Posterior vena cava (tissue), 2 donors: ENCODE results near the gene FCHSD2. TPM values are rescaled to one million over a fixed set of nuclear protein-coding genes. Genes with fewer than 3 reads are reported as not detected.
"Not testable (repeated sequence)": the region's sequence is repeated elsewhere in the genome, so short reads cannot be mapped to it uniquely, and the experiment has no call there.

Source experiments
- DNase-seq: peaks from one replicate; pipeline ENCODE4 v3.0.0-alpha.2; 2020; ENCODE audit warnings: low spot score
- intact Hi-C, 2 donors: fragments of 100-400 bp; cut with DNase I; formaldehyde crosslinking; loops; one replicate each; pipeline versions ENCODE4 v1.14.1 to v1.14.2; 2022 to 2023
- total RNA-seq, 2 donors: library from RNA; stranded (reverse); fragmentation: NEBNext Ultra II Directional; extraction: Animal tissue kit (Norgen Biotek cat#: 25700); gene quantifications; one replicate each; pipeline ENCODE4 v1.2.1, GENCODE V29; 2021
- donor health status: DM: yes; HTN: yes; CAD: no.
- donor health status: DM: yes; HTN: yes; CAD: no.

The FCHSD2 gene
- total RNA-seq, 2 donors from 2014 or later: 55.6 to 62.1 TPM

DNA sequence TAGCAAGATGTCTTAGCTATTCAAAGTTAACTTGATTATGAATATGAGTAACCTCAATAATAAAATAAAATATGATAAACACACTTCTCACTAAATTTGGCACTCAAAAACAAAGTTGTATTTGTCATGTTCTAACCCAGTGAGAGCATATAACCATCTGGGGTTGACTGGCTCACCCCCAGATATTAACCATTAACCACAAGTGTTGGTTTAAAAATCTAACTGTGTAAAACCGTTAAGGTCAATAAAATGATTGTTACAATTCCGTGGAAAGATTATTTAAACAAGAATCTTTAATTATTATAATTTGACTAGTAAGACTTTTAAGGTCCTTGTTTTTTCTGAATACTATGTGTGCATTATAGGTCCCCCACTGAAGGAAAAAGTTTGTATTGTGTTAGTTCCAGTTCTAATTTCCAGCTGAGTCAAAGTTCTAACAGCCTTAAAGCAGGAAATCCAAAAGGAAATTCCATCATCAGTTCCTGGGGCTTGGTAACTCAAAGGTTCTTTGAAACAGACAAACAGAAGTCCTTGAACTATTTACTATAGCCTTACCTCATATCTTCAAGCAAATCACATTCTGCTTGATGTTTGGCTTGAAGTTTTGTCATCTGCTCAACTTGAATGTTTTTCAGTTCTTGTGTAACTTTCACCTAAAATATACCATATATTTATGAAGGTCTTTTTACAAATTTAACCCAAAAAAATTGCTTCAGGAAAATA is 2.5 kb downstream of the FCHSD2 start:
- intact Hi-C loops: loop anchor here (10.0 kb wide), 2 partner anchors 315 to 685 kb away; no protein-coding TSS in a partner anchor
- DNase-seq: no peak

DNA sequence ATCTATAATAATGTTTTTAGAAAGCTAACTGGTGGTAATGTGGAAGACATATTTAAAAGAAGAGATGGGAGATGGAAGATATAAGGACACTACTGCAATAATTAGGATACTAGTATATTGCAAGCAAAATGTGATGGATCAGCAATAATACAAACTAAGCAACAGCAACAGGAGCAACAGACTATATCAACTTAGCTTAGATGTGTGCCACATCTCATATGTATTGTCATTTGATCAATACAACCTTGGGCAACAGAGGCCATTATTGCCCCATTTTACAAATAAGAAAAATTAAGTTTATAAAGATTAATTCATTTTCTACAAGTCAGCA is 4.2 kb downstream of the FCHSD2 start:
- no peak for DNase-seq
- intact Hi-C loops: loop anchor here in 1 of 2 donors (10.0 kb wide), 1 partner anchor 687 kb away; no protein-coding TSS in a partner anchor

DNA sequence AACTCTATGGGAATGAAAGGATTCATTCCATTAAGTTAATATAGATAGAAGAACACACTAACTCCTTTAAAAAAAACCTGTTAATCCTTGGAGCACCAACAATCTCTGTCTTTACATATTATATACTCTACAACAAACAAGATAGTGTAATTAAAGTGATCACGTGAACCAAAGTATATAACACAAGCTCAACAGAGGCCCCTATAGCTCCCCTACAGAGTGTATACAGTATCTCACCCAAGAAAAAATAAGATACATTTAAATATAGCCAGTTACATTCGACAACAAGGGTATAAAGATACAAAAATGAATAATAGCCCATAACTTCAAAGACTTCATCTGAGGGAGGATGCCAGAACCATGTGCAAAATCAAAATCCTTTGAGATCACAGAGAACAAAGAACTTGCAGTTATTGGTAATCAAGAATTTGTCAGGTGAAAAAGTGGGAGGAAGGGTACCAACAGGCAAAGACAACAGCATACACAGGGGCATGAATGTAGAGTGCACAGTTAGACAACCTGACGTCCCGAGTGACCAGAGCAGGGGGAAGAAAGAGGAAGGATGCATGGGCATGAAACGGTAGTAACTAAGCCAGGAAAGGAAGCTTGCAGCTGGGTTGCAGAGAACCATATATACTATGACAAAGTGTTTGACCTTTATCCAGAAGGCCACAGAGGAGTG is 4.7 kb downstream of the FCHSD2 start:
- intact Hi-C loops: loop anchor here in 1 of 2 donors (10.0 kb wide), 1 partner anchor 687 kb away; no protein-coding TSS in a partner anchor
- DNase-seq: no peak

GRCh38 chr11:73136722-73137121 is 5.4 kb downstream of the FCHSD2 start:
- DNase-seq: peak; percentile 59
- intact Hi-C loops: loop anchor here in 1 of 2 donors (10.0 kb wide), 1 partner anchor 688 kb away; no protein-coding TSS in a partner anchor

- no peak for DNase-seq
- intact Hi-C loops: loop anchor here in 1 of 2 donors (10.0 kb wide), 1 partner anchor 689 kb away; no protein-coding TSS in a partner anchor
These were observed 6.5 kb downstream of the FCHSD2 start for GRCh38 chr11:73135346-73136284.

DNA sequence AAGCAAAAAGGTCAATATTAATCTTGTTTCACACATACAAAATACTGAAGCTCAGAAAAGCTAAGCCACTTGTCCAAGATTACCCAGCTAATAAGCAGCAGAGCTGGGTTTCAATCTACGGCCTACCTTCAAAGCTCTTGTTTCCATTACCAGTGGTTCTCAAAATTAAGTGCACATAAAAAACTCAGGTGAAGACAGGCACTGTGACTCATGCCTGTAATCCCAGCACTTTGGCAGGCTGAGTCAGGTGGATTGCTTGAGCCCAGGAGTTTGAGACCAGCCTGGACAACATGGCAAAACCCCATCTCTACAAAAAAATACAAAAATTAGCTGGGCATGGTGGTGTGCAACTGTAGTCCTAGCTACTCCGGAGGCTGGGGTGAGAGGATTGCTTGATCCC is 9.8 kb downstream of the FCHSD2 start:
- DNase-seq: not testable (repeated sequence)
- intact Hi-C loops: loop anchor here in 1 of 2 donors (10.0 kb wide), 1 partner anchor 692 kb away; no protein-coding TSS in a partner anchor

- DNase-seq: no peak
- intact Hi-C loops: loop anchor here in 1 of 2 donors (10.0 kb wide), 1 partner anchor 695 kb away; no protein-coding TSS in a partner anchor
These were observed 11.9 kb downstream of the FCHSD2 start for GRCh38 chr11:73130181-73130580.

DNA sequence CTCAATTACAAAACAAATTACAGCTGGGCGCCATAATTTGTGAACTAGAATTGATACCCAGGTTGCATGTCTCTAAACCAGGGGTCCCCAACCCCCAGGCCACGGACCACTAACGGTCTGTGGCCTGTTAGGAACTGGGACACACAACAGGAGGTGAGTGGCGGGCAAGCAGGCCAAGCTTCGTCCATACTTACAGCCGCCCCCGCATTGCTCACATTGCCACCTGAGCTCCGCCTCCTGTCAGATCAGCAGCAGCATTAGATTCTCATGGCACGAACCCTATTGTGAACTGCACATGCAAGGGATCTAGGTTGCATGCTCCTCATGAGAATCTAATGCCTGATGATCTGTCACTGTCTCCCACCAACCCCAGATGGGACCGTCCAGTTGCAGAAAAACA is 12.9 kb downstream of the FCHSD2 start:
- intact Hi-C loops: no loop called here
- DNase-seq: peak; percentile 22

GRCh38 chr11:73126804-73127480 is 15.2 kb downstream of the FCHSD2 start:
- intact Hi-C loops: no loop called here
- DNase-seq: no peak

GRCh38 chr11:73124800-73125199 is 17.3 kb downstream of the FCHSD2 start:
- intact Hi-C loops: no loop called here
- DNase-seq: no peak

DNA sequence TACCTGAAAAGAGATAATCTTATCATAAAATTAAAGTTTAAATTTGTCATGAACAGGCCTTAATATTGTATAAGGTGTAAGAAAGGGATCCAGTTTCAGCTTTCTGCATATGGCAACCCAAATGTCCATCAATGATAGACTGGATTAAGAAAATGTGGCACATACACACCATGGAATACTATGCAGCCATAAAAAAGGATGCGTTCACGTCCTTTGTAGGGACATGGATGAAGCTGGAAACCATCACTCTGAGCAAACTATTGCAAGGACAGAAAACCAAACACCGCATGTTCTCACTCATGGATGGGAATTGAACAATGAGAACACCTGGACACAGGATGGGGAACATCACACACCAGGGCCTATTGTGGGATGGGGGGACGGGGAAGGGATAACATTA is 18.2 kb downstream of the FCHSD2 start:
- intact Hi-C loops, DNase-seq: not testable (repeated sequence)

- intact Hi-C loops: no loop called here
- no peak for DNase-seq
These were observed 20.4 kb downstream of the FCHSD2 start for GRCh38 chr11:73121692-73122091.

- DNase-seq: no peak
- intact Hi-C loops: no loop called here
These were observed 25.0 kb downstream of the FCHSD2 start for GRCh38 chr11:73117071-73117470.

DNA sequence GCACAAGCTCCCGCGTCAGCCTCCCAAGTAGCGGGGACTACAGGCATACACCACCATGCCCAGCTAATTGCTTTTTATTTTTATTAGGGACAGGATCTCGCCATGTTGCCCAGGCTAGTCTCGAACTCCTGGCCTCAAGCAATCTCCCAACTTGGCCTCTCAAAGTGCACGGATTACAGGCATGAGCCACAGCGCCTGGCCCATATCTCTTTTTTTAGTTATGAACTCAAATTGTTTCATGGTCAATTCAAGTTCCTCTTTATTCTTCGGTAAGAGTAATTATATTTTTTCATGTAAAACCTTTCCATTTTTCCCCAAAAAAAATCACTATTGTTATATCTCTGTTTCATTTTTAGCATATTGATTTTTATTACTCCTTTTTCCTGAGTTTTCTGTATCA is 25.5 kb downstream of the FCHSD2 start:
- intact Hi-C loops: no loop called here
- no peak for DNase-seq

GRCh38 chr11:73114835-73115220 is 27.3 kb downstream of the FCHSD2 start:
- DNase-seq: no peak
- intact Hi-C loops: no loop called here

DNA sequence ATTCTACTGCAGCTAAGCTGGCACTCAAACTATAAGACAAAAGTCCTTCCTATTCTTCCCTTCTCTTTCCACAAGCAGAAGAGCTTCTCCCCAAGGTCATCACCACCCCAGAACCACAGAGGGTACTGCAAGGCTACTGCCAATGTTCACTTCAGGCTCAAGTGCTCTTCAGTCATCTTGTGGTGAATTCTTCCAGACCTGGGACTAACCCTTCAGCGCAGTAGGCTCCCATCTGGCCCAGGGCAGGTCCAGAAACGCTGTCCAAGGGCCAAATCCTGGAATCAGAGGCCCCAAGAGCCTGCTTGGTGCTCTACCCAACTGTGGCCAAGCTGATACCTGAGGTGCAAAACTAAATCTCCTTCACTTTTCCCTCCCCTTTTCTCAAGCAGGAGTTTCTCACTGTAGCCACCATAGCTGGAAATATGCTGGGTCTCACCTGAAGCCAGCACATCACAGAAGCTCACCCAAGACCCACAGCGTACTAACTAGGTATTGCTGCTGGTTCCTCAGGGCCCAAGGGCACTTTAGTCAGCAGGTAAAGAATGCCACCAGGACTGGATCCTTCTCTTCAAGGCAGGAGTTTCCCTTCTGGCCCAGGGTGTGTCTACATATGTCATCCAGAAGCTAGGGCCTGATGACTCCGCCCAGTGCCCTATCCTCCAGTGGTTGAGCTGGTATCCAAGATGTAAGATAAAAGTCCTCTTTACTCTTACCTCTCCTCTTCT is 27.8 kb downstream of the FCHSD2 start:
- intact Hi-C loops: no loop called here
- no peak for DNase-seq

DNA sequence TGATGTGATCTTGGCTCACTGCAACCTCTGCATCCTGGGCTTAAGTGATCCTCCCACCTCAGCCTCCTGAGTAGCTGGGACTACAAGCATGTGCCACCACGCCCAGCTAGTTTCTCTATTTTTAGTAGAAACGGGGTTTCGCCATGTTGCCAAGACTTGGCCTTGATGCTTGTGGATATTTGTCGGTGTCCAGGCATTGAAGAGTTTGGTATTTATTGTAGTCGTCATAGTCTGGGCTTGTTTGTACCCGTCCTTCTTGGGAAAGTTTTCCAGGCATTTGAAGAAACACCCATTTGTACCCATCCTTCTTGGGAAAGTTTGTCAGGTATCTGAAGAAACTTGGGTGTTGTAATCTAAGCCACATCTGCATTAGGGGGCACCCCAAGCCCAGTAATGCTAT is 28.7 kb downstream of the FCHSD2 start:
- DNase-seq: no peak
- intact Hi-C loops: no loop called here

DNA sequence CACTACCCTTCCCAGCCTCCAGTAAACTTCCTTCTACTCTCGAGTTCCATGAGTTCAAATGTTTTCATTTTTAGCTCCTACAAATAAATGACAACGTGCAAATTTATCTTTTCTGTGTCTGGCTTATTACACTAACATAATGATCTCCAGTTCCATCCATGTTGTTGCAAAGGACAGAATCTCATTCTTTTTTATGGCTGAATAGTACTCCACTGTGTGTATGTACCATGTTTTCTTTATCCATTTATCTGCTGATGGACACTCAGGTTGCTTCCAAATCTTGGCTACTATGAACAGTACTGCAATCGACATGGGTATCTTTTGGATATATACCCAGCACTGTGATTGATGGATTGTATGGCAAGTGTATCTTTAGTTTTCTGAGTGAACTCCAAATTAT is 34.5 kb downstream of the FCHSD2 start:
- intact Hi-C loops: no loop called here

More for the DNA sequence above, 34.5 kb downstream of the FCHSD2 start:
- no peak for DNase-seq
